Measurements from ENCODE around the gene ZBTB16.

DNA sequence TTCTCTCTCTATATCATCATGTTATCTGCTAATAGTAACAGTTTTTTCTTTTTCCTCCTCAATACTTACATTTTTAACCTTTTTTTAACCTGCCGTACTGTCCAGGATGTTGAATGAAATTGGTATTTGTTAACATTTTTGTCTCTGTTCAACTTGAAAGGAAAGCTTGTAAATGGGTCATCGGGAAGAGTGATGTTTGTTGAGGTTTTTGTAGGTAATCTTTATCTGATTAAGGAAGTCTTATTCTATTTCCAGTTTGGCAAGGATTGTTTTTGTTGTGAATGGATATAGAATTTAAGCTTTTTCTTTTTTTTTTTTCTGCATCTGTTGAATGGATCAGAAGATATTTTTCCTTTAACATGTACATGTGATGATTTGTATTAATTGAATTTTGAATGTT, 228.6 kb downstream of the ZBTB16 start:
- TF ChIP-seq CTCF (IDR thresholded peaks at IDR 0.05; ENCODE audit: low read length) (no peak), EZH2 (optimal IDR thresholded peaks at IDR 0.05; ENCODE audit: low read depth, low read length) (no peak)

All from MM.1S (cell line).